ENCODE data around the gene AKAP13.
"Not testable (repeated sequence)": the region's sequence is repeated elsewhere in the genome, so short reads cannot be mapped to it uniquely, and the experiment has no call there.

The AKAP13 gene

GRCh38 chr15:85344653-85345114 is 35.7 kb upstream of the AKAP13 start:
- H3K4me1 ChIP-seq; in situ Hi-C loops (cut with MboI; ENCODE audit: low sequenced_read_pairs); H3K27me3 ChIP-seq (ENCODE audit: low read depth); H3K9me3 ChIP-seq; H3K4me3 ChIP-seq; H3K36me3 ChIP-seq (replicated peaks); DNase-seq (ENCODE audit: low spot score in 2 of 2): not testable (repeated sequence)

- in situ Hi-C loops (cut with MboI; ENCODE audit: low sequenced_read_pairs); H3K9me3 ChIP-seq; H3K36me3 ChIP-seq (replicated peaks); H3K27me3 ChIP-seq (ENCODE audit: low read depth); H3K4me1 ChIP-seq; H3K4me3 ChIP-seq; DNase-seq (ENCODE audit: low spot score in 2 of 2): not testable (repeated sequence)
These were observed 35.0 kb upstream of the AKAP13 start for GRCh38 chr15:85345196-85345918.

- in situ Hi-C loops (cut with MboI; ENCODE audit: low sequenced_read_pairs) = not testable (repeated sequence)
These were observed 33.8 kb upstream of the AKAP13 start for GRCh38 chr15:85346462-85347084.

GRCh38 chr15:85347264-85348047 is 32.9 kb upstream of the AKAP13 start:
- H3K4me1 ChIP-seq; H3K36me3 ChIP-seq (replicated peaks); H3K4me3 ChIP-seq; H3K9me3 ChIP-seq; H3K27me3 ChIP-seq (ENCODE audit: low read depth); in situ Hi-C loops (cut with MboI; ENCODE audit: low sequenced_read_pairs); DNase-seq (ENCODE audit: low spot score in 2 of 2): not testable (repeated sequence)

More at GRCh38 chr15:85346462-85347084, 33.8 kb upstream of the AKAP13 start:
- not testable (repeated sequence) for H3K9me3 ChIP-seq; H3K4me3 ChIP-seq; H3K36me3 ChIP-seq (replicated peaks); H3K27me3 ChIP-seq (ENCODE audit: low read depth); DNase-seq (ENCODE audit: low spot score in 2 of 2); H3K4me1 ChIP-seq

- H3K4me3 ChIP-seq; H3K36me3 ChIP-seq (replicated peaks); H3K4me1 ChIP-seq; H3K9me3 ChIP-seq; H3K27me3 ChIP-seq (ENCODE audit: low read depth); in situ Hi-C loops (cut with MboI; ENCODE audit: low sequenced_read_pairs); DNase-seq (ENCODE audit: low spot score in 2 of 2): not testable (repeated sequence)
These were observed 32.2 kb upstream of the AKAP13 start for GRCh38 chr15:85348048-85348766.

GRCh38 chr15:85349062-85349461 is 31.3 kb upstream of the AKAP13 start:
- H3K4me3 ChIP-seq; H3K27me3 ChIP-seq (ENCODE audit: low read depth); in situ Hi-C loops (cut with MboI; ENCODE audit: low sequenced_read_pairs); H3K4me1 ChIP-seq; H3K9me3 ChIP-seq; DNase-seq (ENCODE audit: low spot score in 2 of 2); H3K36me3 ChIP-seq (replicated peaks): not testable (repeated sequence)

- DNase-seq (ENCODE audit: low spot score in 2 of 2) = no peak
- no peaks in the 10 kb centered on the region for H3K27me3 ChIP-seq (ENCODE audit: low read depth)
- no peaks in the 10 kb centered on the region for H3K36me3 ChIP-seq (replicated peaks)
- no peak overlapping the region for H3K4me3 ChIP-seq
- no peaks in the 10 kb centered on the region for H3K4me1 ChIP-seq
- in situ Hi-C loops (cut with MboI; ENCODE audit: low sequenced_read_pairs) = no loop called here
- no peaks in the 10 kb centered on the region for H3K9me3 ChIP-seq
These were observed 30.0 kb upstream of the AKAP13 start for GRCh38 chr15:85350395-85350794.

- in situ Hi-C loops (cut with MboI; ENCODE audit: low sequenced_read_pairs) = not testable (repeated sequence)
These were observed 28.9 kb upstream of the AKAP13 start for GRCh38 chr15:85351501-85351900.

GRCh38 chr15:85351965-85352364 is 28.4 kb upstream of the AKAP13 start:
- in situ Hi-C loops (cut with MboI; ENCODE audit: low sequenced_read_pairs) = no loop called here
- Histone ChIP-seq H3K27me3 (ENCODE audit: low read depth) (no peaks in the 10 kb centered on the region), H3K36me3 (replicated peaks) (no peaks in the 10 kb centered on the region), H3K9me3 (no peaks in the 10 kb centered on the region), H3K4me1 (no peaks in the 10 kb centered on the region), H3K4me3 (no peak overlapping the region)
- DNase-seq (ENCODE audit: low spot score in 2 of 2) = no peak

More at GRCh38 chr15:85351501-85351900, 28.9 kb upstream of the AKAP13 start:
- not testable (repeated sequence) for DNase-seq (ENCODE audit: low spot score in 2 of 2); H3K36me3 ChIP-seq (replicated peaks); H3K27me3 ChIP-seq (ENCODE audit: low read depth); H3K4me3 ChIP-seq; H3K9me3 ChIP-seq; H3K4me1 ChIP-seq

GRCh38 chr15:85353516-85353915 is 26.9 kb upstream of the AKAP13 start:
- no peaks in the 10 kb centered on the region for H3K36me3 ChIP-seq (replicated peaks)
- DNase-seq (ENCODE audit: low spot score in 2 of 2) = no peak

GRCh38 chr15:85354461-85354860 is 25.9 kb upstream of the AKAP13 start:
- Histone ChIP-seq H3K9me3 (no peaks in the 10 kb centered on the region), H3K27me3 (ENCODE audit: low read depth) (no peaks in the 10 kb centered on the region), H3K36me3 (replicated peaks) (no peaks in the 10 kb centered on the region), H3K4me1 (no peaks in the 10 kb centered on the region), H3K4me3 (no peak overlapping the region)
- DNase-seq (ENCODE audit: low spot score in 2 of 2) = no peak
- in situ Hi-C loops (cut with MboI; ENCODE audit: low sequenced_read_pairs) = no loop called here

More at GRCh38 chr15:85353516-85353915, 26.9 kb upstream of the AKAP13 start:
- in situ Hi-C loops (cut with MboI; ENCODE audit: low sequenced_read_pairs) = no loop called here
- H3K27me3 ChIP-seq (ENCODE audit: low read depth) = no peaks in the 10 kb centered on the region
- no peak overlapping the region for H3K4me3 ChIP-seq
- no peaks in the 10 kb centered on the region for H3K9me3 ChIP-seq
- H3K4me1 ChIP-seq = no peaks in the 10 kb centered on the region

GRCh38 chr15:85354948-85355347 is 25.5 kb upstream of the AKAP13 start:
- no peak for DNase-seq (ENCODE audit: low spot score in 2 of 2)
- Histone ChIP-seq H3K36me3 (replicated peaks) (no peaks in the 10 kb centered on the region), H3K4me1 (no peaks in the 10 kb centered on the region), H3K27me3 (ENCODE audit: low read depth) (no peaks in the 10 kb centered on the region), H3K4me3 (no peak overlapping the region), H3K9me3 (no peaks in the 10 kb centered on the region)
- in situ Hi-C loops (cut with MboI; ENCODE audit: low sequenced_read_pairs) = no loop called here

GRCh38 chr15:85356276-85356675 is 24.1 kb upstream of the AKAP13 start:
- in situ Hi-C loops (cut with MboI; ENCODE audit: low sequenced_read_pairs) = no loop called here
- H3K36me3 ChIP-seq (replicated peaks) = no peaks in the 10 kb centered on the region
- no peaks in the 10 kb centered on the region for H3K4me1 ChIP-seq
- no peak overlapping the region for H3K4me3 ChIP-seq
- no peaks in the 10 kb centered on the region for H3K27me3 ChIP-seq (ENCODE audit: low read depth)
- no peak for DNase-seq (ENCODE audit: low spot score in 2 of 2)
- no peaks in the 10 kb centered on the region for H3K9me3 ChIP-seq
